DMS 273 treated with DMSO at 0.1 percent for 48 hours (cell line): ENCODE measurements around the gene NCAPH2.
A peak's percentile ranks its signal among the peaks of the same experiment; 100 is the strongest.

ENCODE experiments used
- DNase-seq: peaks from one replicate; lab custom pipeline; 2025; lab: John Stamatoyannopoulos, UW

NCAPH2 gene

DNA sequence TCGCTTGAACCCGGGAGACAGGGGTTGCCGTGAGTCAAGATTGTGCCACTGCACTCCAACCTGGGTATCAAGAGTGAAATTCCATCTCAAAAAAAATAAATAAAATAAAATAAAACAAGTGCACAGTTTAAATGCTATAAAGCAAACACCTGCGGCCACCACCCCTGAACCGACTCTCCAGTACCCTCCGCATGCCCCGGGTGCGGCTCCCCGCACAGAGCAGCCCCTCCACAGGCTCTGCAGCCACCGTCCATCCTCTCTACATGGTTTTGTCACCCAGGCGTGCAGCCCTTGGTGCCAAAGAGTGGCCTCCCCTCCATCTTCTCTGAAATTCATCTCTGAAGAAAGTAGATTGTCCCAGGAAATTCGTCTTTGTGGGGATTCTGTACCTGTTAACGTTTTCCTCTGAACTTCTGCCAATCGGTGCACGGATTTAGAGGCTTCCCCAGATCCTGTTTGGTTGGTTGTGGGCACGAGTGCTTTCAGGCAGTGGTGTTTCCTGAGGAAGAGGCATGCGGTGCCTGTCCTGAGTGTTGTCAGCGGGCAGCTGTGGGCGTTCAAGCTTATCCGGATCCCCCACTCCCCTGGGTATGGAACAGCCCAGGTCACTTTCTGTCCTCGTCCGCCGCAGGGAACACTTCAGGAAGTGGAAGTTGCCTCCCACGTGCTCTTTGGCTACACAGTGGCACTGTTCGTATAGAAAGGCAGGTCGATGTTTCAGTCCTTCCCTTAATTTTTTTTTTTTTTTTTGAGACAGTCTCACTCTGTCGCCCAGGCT is 17.3 kb upstream of the NCAPH2 start:
- DNase-seq, result no peak

DNA sequence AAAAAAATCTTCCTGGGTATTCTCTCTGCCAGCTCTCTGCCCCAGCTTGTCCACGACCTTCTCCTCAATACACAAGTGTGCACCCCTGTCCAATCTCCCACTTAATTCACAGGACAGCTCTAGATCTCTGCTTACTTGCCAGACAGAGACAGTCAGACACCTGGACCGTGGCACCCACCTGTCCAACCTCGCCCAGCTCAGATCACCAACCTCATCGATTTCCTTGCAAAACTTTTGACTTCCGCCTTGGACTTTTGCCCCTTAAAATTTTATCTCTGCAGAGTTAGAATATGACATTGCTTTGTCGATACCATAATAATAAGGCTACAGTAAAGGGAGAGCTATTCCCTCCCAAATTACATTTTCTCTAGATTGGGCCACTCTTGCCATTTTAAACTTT is 10.9 kb upstream of the NCAPH2 start:
- no peak for DNase-seq

DNA sequence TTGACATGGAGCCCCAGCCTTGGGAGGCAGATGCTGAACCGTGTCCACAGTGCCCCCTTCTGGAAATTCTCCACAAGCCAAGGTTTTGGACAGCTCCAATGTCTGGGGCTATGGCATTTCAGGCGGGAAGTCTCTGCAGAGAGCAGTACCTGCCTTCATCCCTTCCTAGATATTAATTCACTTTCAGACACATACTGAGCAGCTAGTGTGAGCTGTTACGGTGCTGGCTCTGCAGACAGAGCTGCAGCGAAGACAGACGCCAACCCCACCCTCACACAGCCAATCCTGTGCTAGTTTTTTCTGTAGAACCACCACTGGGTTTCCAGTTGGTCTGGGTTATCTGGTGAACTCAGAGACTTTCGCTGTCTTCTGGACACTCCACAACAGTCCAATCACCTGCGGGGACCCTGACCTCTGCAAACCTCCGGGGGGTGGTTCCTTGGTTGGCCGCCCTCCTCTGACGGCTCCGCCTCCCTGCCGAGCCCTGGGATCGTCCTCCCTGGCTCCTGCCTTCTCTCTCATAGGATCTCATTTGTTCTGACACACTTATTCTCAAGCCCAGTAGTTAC is 9.6 kb upstream of the NCAPH2 start:
- peak; percentile 40 for DNase-seq

DNA sequence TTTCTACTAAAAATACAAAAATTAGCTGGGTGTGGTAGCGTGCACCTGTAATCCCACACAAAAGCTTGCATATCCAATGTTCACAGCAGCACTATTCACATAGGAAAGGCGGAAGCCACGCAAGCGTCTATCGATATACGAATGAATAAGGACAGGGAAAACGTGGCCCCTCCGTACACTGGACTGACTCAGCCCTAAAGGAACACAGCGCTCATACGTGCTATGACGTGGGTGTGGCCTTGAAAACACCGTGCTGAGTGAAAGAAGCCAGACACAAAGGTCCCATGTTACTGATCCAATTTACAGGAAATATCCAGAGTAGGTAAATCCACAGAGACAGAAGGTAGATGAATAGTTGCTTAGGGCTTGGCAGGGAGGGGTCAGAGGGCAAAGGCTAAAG is 7.6 kb upstream of the NCAPH2 start:
- DNase-seq, result no peak

DNA sequence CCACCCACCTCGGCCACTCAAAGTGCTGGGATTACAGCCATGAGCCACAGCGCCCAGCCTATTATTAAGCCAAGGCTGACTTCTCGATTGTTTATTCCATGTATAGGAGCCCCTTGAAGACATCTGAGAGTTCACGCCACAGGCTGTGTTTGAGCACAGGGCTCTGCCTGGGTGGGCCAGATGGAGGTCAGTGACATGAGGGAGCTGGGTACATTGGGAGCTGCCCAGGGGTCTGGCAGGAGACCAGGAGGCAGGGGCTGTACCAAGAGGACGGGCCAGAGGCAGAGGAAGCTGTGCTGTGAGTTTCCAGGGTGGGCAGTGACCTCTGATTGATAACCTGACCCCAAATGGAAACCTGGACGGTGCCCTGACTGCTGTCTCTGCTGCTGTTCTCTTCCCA is 5.9 kb upstream of the NCAPH2 start:
- no peak for DNase-seq

DNA sequence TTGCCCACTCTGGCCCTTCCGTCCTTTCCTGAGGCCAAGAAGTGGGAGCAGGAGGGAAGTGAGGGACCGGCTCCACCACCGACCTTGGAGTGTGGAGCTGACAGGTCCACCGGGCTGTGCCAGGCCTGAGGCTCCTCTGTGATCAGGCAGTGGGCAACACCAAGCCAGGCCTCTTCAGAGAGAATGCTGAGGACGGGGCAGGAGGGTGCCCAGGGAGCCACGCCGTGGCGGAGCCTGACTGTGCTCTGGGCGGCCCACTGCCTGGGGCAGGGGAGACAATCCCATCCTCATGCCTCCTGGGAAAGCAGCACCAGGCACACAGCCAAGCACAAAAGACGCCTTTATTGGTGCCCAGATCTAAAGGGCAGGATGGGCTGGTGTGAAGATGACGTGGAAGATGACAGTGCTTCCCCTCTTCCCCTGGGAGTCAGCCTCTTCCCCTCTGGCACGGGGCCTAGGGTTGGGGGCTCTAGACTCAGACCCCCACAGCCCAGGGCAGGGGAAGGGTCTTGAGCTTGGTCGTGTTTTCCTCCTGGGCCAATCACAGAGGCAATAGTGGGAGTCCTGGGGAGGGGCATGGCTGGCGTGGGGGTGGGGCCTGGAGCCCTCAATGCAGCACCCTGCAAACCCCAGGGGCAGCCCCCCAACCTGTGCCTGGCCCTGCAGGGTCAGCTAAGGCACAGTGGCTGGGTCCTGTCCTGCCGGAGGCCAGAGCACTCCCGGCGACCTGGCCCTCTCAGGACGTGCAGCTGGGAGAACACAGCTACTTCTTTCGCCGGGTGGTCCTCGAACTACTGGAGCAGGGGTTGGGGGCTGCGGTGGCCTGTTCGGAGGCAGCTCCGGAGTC is 5.2 kb upstream of the NCAPH2 start:
- DNase-seq, result no peak

DNA sequence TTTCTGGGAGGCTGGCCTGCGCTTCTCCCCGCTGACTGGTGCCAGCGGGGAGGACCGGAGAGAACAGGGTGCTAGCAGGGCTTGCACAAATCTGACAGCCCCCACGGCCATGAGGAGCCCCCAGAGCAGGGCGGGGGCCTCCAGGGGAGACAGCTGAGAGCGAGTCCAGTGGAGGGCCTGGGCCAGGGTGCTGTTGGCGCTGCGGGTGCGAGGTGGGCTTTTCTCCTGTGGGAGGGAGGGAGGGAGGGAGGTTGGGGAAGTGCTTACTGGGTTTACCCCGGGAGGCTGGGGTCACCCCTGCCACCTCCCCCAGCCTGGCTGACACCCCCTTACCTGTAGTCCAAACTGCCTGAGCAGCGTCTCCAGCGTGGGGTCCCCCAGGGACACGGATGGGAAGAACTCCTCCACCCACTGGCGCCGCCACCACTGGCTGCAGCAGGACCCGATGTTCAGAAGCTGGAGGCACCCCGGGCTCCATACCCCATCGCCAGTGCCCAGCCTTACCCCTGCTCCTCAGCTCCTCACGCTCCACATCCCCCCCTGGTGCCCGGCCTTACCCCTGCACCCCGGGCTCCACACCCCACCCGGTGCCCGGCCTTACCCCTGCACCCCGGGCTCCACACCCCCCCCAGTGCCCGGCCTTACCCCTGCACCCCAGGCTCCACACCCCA is 4.4 kb upstream of the NCAPH2 start:
- no peak for DNase-seq

DNA sequence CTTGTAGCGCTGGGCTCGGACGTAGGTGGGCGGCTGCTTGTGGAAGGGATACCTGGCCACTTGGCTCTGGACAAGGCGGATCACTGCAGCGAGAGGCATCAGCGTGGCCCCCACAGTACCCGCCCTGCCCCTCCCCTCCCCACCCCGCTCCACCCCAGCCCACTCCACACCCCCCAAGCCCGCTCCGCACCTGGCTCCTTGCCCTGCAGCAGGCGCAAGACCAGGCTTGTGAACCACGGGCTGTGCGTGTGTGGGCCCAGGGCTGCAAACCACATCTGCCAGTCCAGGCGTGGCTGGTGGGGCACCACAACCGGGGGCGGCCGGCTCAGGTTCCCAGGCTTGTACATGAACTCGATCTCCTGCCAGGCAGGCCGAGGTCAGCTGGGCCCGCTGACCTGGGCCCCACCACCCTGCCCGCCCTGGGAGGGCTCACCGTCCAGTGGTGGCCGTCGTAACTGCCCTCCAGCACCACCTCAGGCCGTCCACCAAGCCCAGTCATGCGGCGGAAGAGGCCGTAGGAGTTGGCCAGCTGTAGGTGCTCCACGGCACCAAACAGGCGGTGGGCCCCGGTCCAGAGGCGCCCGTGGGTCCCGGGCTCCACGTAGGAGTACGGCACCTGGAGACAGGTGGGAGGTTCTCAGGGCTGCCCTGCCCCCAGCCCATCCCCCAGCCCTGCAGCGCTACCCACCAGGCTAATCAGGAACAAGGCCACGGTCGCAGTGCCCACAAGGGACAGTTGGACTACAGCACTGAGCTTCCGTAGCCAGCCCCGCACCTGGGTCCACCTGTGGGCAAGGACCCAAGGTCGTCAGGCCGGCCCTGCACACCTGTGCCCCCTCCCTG is 3.4 kb upstream of the NCAPH2 start:
- no peak for DNase-seq

DNA sequence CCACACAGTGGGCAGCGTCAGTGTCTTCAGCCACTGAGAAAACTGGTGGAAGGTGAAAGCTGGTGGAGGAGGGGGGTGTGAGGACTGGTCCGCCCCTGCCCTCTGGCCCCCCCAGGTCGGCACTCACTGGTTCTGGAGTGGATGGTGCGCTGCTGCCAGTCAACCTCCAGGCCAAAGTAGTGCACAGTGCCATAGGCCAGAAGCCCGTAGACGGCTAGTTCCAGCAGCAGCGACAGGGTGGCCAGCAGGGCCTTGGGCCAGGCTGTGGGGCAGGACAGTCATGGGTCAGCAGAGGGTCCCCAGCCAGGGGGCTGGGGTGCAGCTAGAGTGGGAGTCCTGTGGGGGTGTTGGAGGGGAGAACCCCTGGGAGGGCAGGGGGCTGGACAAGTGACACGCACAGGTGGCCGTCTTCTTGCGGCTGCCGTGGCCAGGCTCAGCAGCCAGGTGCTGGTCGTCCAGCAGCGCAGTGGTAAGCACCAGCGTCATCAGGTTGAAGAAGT is 2.7 kb upstream of the NCAPH2 start:
- no peak for DNase-seq

DNA sequence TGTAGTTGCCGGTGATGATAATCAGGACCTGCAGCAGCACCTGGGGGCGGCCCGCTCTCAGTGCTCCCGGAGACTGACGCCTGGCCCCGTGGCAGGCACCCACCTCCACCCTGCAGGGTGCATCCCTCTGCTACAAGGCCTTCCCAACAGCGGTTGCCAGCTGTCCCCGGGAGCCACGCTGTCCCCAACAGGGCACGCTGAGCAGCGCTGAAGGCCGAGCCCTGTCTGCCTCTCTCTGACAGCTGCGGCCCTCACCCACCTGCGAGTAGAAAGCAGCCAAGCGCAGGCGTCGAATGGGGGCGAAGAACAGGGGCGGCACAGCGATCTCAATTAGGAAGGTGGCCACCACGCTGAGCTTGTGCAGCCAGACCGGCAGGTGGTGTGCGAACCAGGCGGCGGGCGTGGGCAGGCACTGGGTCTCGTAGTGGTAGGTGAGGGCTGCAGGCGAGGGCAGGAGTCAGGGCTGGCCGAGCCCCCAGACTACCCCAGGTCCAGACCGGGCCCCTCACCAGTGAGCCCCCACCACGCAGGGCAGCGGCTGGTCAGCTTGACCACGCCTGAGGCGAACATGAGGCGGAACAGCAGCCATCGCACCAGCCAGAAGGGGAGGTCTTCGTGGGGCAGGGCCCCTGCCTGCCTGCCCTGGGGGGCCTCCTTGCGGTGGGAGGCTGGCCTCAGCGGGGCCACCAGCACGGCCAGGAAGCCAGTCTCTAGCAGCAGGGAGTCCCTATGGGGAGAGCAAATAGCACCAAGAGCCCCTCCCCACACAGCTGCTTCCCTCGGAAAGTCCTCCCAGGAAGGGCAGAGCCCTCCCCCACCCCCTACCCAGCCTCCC is 2.0 kb upstream of the NCAPH2 start:
- DNase-seq, result no peak

DNA sequence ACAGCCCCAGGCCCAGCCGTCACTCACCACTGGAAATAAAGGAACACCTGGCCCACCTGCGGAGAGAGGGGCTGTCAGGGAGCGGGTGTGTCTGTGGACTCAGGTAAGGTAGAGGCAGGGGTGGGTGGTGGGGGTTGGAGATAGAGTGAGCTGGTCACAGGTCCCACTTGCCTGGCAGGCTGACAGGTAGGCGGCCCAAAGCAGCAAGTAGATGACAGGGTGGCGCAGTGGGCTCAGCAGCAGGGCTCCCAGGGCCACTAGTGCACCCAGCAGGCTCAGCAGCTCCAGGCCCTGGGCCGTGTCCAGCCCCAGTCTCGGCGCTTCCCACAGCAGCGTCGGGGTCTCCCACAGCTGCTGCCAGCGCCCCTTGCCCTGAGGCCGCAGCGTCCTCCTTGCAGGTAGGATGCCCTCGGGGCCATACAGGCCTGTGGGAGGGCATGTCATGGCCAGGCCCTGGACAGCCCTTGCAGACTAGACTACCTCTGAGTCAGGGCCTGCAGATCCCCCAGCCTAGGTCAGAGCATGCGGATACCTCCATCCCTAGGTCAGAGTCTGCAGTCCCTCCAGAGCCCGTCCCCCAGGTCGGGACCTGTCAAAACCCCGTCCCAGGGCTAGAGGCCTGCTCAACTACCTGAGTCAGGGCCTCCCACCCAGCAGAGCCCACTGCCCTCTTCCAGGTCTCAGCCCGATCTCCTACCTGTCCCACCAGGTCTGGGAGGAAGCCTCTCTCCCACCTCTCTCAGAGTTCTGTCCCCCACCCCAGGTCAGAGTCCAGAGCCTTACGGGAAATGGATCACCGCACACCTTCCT is 1.2 kb upstream of the NCAPH2 start:
- DNase-seq, result no peak

DNA sequence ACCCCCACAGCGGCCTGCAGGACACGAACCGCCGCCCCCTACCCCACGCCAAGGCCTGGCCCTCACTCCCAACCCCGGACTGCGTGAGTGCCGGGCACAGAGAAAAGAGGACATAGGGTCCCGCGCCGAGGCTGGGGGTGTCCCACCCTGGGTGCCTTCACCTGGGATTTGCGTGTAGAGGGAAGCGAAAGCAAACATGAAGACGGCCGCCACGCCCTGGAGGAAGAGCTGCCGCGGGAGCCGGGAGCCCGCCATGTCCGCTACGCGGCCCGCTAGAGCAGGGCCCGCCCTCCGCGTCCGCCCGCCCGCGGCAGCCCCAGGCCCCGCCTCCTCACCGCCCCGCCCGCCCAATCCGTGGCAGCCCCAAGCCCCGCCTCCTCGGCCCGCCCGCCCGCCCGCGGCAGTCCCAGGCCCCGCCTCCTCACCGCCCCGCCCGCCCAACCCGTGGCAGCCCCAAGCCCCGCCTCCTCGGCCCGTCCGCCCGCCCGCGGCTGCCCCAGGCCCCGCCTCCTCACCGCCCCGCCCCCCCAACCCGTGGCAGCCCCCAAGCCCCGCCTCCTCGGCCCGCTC is 518 bp upstream of the NCAPH2 start, which contains the start of gene LMF2:
Gene LMF2 (minus strand): TSS at position 282 of the 570 bp plus-strand sequence. CDS start 27 bp downstream, at position 255.
- DNase-seq, result peak; percentile 67

DNA sequence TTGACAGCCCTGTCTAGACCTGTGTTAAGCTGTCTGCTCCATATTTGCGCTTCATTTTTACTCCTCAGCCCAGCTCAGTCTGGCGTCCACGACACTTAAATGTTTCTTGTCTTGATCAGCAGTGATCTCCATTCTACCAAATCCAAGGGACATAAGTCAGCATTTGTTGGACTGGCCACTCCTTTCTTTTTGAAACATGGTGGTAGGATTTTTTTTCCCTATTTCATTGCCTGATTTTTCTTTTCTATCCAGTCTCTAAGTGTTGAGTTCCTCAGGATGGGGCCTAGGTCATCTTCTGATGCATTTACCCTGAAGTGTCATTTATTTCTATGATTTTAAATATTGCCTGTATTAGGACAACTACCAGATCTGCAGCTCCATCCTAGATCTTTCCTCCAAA is 873 bp downstream of the NCAPH2 start:
- DNase-seq, result no peak

DNA sequence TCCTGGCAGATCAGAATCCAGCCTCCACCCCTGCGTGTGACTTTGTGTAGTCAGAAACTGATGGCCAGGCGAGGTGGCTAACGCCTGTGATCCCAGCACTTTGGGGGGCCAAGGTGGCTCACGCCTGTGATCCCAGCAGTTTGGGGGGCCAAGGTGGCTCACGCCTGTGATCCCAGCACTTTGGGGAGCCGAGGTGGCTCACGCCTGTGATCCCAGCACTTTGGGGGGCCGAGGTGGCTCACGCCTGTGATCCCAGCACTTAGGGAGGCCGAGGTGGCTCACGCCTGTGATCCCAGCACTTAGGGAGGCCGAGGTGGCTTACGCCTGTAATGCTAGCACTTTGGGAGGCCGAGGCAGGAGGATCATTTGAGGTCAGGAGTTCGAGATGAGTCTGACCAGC is 5.2 kb downstream of the NCAPH2 start:
- DNase-seq, result no peak

DNA sequence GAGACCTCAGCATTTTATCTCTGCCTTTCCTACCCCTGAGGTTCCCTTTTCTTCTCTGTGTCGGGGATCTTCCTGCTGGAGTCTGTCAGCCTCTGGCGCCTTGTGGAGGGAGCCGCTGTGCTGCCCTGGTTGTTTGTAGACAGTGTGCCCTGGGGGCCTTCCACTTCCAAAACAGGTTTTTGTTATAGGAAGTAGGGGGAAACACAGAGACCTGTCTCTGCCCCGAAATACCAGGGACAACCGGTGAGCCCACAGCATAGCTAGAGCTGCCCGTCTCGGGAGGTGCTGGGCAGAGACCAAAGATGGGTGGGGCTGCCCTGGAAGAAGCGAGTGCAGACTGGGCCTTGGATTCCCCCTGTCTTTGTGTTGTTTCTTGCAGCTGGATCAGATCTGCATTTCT is 8.0 kb downstream of the NCAPH2 start:
- DNase-seq, result no peak

DNA sequence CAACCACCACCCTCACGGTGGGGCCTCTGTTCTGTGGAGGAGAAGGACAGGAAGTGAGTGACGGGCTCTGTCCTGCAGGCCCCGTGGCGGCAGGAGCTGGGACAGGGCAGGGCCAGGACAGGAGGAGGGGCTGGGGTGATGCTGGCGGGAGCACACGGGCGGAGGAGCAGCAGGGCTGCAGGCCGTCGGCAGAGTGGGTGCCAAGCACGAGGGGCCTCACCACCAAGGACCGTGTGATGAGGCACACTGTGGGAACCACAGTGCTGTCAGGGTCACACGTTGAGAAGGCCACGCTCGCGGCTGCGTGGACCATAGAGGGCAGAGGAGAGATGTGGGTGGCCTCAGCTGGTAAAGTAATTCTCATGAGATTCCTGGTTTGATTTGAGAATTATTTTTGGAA is 8.9 kb downstream of the NCAPH2 start:
- DNase-seq, result no peak

DNA sequence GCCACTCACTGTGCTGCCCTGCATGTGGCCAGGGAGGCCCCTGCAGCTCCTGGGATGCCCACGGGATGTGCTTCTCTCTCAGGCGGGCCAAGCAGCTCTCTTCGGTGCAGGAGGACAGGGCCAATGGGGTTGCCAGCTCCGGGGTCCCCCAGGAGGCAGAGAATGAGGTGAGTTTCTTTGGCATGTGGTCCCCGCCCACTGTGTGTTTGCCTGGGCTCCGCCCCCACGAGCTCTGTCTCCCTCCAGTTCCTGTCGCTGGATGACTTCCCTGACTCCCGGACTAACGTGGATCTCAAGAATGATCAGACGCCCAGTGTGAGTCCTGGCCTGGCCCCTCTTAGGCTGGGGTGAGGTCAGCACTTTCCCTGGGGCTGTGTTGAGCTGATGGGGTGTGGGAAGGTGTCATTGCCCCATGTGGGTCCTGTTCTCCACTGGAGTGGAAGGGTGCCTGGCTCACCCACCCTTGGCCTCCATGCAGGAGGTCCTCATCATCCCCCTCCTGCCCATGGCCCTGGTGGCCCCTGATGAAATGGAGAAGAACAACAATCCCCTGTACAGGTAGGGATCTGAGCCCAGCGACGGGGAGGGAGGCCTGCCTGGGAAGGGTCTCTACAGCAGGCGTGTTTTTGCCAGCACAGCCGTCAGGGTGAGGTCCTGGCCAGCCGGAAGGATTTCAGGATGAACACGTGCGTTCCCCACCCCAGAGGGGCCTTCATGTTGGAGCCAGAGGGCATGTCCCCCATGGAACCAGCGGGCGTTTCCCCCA is 9.7 kb downstream of the NCAPH2 start:
- DNase-seq, result no peak

DNA sequence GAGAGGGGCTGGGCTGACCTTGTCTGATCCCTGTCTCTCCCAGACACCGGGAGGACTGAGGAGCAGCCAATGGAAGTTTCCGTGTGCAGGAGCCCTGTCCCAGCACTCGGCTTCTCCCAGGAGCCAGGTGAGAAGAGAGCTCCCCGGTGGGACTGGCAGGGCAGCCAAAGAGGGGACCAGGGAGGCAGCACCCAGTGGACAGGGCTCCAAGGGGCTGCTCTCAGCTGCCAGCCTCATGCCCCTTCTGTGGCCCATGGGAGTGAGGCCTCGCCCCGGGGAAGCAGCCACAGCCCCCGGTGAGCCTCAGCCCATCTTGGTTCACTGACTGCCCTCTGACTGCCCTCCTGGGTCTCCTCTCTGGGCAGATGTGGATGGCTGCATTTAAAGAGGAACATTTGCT is 10.6 kb downstream of the NCAPH2 start:
- no peak for DNase-seq
